B cell (primary cell): ENCODE measurements around the gene TMC8. TPM values are rescaled to one million over a fixed set of nuclear protein-coding genes. Genes with fewer than 3 reads are reported as not detected.

Experiments used
- ATAC-seq: fragments of 200-7000 bp; cut with Tn5 transposase; one replicate; pipeline ENCODE4 v1.10.0; 2021; ENCODE audit warnings: low read depth, mild to moderate bottlenecking, moderate number of reproducible peaks, moderate library complexity
- CTCF ChIA-PET: fragments of 350-600 bp; sonication (Branson Sonifier 250); formaldehyde crosslinking; loops from one replicate; lab custom pipeline; 2021; ENCODE audit warnings: antibody characterized with exemption, inconsistent platforms; lab: Charles Lee
- POLR2A ChIA-PET: fragments of 350-600 bp; sonication (Branson Sonifier 250); formaldehyde crosslinking; loops from one replicate; lab custom pipeline; 2021; ENCODE audit warnings: antibody characterized with exemption; lab: Charles Lee
- DNase-seq: peaks from one replicate; pipeline ENCODE4 v3.0.0; 2013
- H2AFZ ChIP-seq: 2 replicates; pipeline ENCODE4 v1.6.1; 2012; ENCODE audit warnings: mild to moderate bottlenecking, low read depth, low read length; ENCODE audit not compliant: insufficient read depth, poor library complexity, severe bottlenecking
- H3K27ac ChIP-seq, 2 donors: 1 replicate in 1 of 2; 2 replicates in 1 of 2; pipeline ENCODE4 v1.5.1; 2012 to 2013; ENCODE audit warnings: low read length in 2 of 2, mild to moderate bottlenecking in 2 of 2, moderate library complexity in 1 of 2
- H3K27me3 ChIP-seq, 4 experiments: fragments of 200-600 bp in 1 of 4; sonication (generic) in 1 of 4; replicated peaks in 1 of 4; 1 replicate in 2 of 4; 2 replicates in 2 of 4; pipeline versions ENCODE4 v1.6.1 to v1.7.0; 2013 to 2016; ENCODE audit warnings: low read length in 3 of 4, mild to moderate bottlenecking in 2 of 4, mixed read lengths in 1 of 4, moderate library complexity in 1 of 4; ENCODE audit not compliant: insufficient read depth in 4 of 4, control insufficient read depth in 3 of 4; ENCODE audit errors: control extremely low read depth in 1 of 4
- H3K36me3 ChIP-seq, 2 experiments: replicated peaks in 1 of 2; 1 replicate in 1 of 2; 2 replicates in 1 of 2; pipeline versions ENCODE4 v1.6.1 to v1.7.1; 2013; ENCODE audit warnings: low read length in 1 of 2; ENCODE audit not compliant: insufficient read depth in 2 of 2, control insufficient read depth in 1 of 2; ENCODE audit errors: control extremely low read depth in 1 of 2, extremely low read depth in 1 of 2
- H3K4me1 ChIP-seq, 2 donors: fragments of 200-600 bp in 1 of 2; sonication (generic) in 1 of 2; 1 replicate in 1 of 2; 2 replicates in 1 of 2; pipeline versions ENCODE4 v1.5.1 to v1.6.1; 2013 to 2017; ENCODE audit warnings: low read length in 2 of 2; ENCODE audit not compliant: control insufficient read depth in 2 of 2, insufficient read depth in 2 of 2
- H3K4me2 ChIP-seq: replicated peaks from 2 replicates; pipeline ENCODE3; 2012; ENCODE audit warnings: mild to moderate bottlenecking, low read depth, low read length; ENCODE audit not compliant: poor library complexity, severe bottlenecking
- H3K4me3 ChIP-seq, 5 experiments: fragments of 200-600 bp in 1 of 5; sonication (generic) in 1 of 5; 1 replicate in 3 of 5; 2 replicates in 2 of 5; pipeline versions ENCODE4 v1.5.1 to v1.7.0; 2011 to 2016; ENCODE audit warnings: low read length in 4 of 5, mild to moderate bottlenecking in 4 of 5, low read depth in 2 of 5, control low read depth in 1 of 5, moderate library complexity in 1 of 5; ENCODE audit not compliant: insufficient read depth in 1 of 5; ENCODE audit errors: control extremely low read depth in 1 of 5, extremely low read depth in 1 of 5
- H3K79me2 ChIP-seq: fragments of 200-600 bp; sonication (generic); one replicate; pipeline ENCODE4 v1.6.0; 2016; ENCODE audit warnings: low read length; ENCODE audit not compliant: control insufficient read depth, insufficient read depth
- H3K9ac ChIP-seq: fragments of 200-600 bp; sonication (generic); 2 replicates; pipeline ENCODE4 v1.6.1; 2017; ENCODE audit warnings: mild to moderate bottlenecking, low read length, moderate library complexity
- H3K9me3 ChIP-seq, 3 donors: one replicate each; pipeline versions ENCODE4 v1.6.1 to v1.7.1; 2013; ENCODE audit warnings: low read length in 2 of 3; ENCODE audit not compliant: control insufficient read depth in 2 of 3, insufficient read depth in 1 of 3; ENCODE audit errors: control extremely low read depth in 1 of 3
- H4K20me1 ChIP-seq: 2 replicates; pipeline ENCODE4 v1.6.0; 2012; ENCODE audit warnings: mild to moderate bottlenecking, low read length; ENCODE audit not compliant: insufficient read depth, control insufficient read depth, poor library complexity, severe bottlenecking
- H3K27ac Mint-ChIP-seq: one replicate; pipeline ENCODE4 v1.8.0; 2021; ENCODE audit warnings: mixed read lengths
- H3K27me3 Mint-ChIP-seq: one replicate; pipeline ENCODE4 v1.8.0; 2021; ENCODE audit warnings: mixed read lengths
- H3K4me1 Mint-ChIP-seq: one replicate; pipeline ENCODE4 v1.8.0; 2021; ENCODE audit warnings: mixed read lengths
- H3K4me3 Mint-ChIP-seq: one replicate; pipeline ENCODE4 v1.8.0; 2021; ENCODE audit warnings: mixed read lengths
- H3K9me3 Mint-ChIP-seq: one replicate; pipeline ENCODE4 v1.8.0; 2022; ENCODE audit warnings: mixed read lengths; ENCODE audit not compliant: insufficient read depth
- EZH2 ChIP-seq: IDR thresholded peaks from 2 replicates; pipeline ENCODE4 v1.6.1; 2012; ENCODE audit warnings: borderline replicate concordance, low read depth, mild to moderate bottlenecking, moderate library complexity, low read length; ENCODE audit not compliant: insufficient read depth, poor library complexity, severe bottlenecking
- WGBS: methylation state at CpG from one replicate; pipeline ENCODE4 v1.1.5; 2013; ENCODE audit warnings: missing lambda C conversion rate; ENCODE audit not compliant: insufficient coverage; 5-methylcytosine and 5-hydroxymethylcytosine counted together
- intact Hi-C: fragments of 100-400 bp; cut with micrococcal nuclease; formaldehyde crosslinking; loops from one replicate; pipeline ENCODE4 v1.10.0; 2022
- polyA plus RNA-seq: library from polyadenylated mRNA; depleted of rRNA; stranded (reverse); fragments of >200 nt; gene quantifications from 2 replicates; pipeline ENCODE4 v1.2.3, GENCODE V29; 2012
- total RNA-seq, 2 donors: library from RNA; stranded (reverse); fragments of 120-200 nt in 1 of 2; gene quantifications; 1 replicate in 1 of 2; 2 replicates in 1 of 2; pipeline versions ENCODE4 v1.2.3 to v1.2.4, GENCODE V29; 2013 to 2022
- TF ChIP-seq, protein P1 (sequence below): fragments of 200-600 bp; IDR thresholded peaks from one replicate; pipeline ENCODE4 v1.8.0; 2022; ENCODE audit warnings: antibody characterized with exemption, mild to moderate bottlenecking

Gene TMC8
- total and polyA plus RNA-seq, 2 donors (not counting 1 experiment from before 2014, with no cell fraction given), result 235 to 352 TPM

GRCh38 chr17:78182504-78182903 lies 51.9 kb downstream of the TMC8 start:
- peaks cover 13 to 20% of the 10 kb centered on the region in 2 donors for H3K4me1 ChIP-seq
- no peak for TF ChIP-seq EZH2
- TF ChIP-seq, protein P1, sequence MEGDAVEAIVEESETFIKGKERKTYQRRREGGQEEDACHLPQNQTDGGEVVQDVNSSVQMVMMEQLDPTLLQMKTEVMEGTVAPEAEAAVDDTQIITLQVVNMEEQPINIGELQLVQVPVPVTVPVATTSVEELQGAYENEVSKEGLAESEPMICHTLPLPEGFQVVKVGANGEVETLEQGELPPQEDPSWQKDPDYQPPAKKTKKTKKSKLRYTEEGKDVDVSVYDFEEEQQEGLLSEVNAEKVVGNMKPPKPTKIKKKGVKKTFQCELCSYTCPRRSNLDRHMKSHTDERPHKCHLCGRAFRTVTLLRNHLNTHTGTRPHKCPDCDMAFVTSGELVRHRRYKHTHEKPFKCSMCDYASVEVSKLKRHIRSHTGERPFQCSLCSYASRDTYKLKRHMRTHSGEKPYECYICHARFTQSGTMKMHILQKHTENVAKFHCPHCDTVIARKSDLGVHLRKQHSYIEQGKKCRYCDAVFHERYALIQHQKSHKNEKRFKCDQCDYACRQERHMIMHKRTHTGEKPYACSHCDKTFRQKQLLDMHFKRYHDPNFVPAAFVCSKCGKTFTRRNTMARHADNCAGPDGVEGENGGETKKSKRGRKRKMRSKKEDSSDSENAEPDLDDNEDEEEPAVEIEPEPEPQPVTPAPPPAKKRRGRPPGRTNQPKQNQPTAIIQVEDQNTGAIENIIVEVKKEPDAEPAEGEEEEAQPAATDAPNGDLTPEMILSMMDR, result no peak
- no peak overlapping the region for H3K27ac ChIP-seq
- no peaks in the 10 kb centered on the region for H3K9me3 ChIP-seq
- no peak overlapping the region for H3K4me2 ChIP-seq
- intact Hi-C loops, result no loop called here
- WGBS, result 97% methylated on average over 9 of the region's 13 CpGs
- peaks cover 4% of the 10 kb centered on the region for H3K79me2 ChIP-seq
- no peak overlapping the region for H3K4me3 ChIP-seq
- no peak for ATAC-seq
- H2AFZ ChIP-seq, result no peak overlapping the region
- Mint-ChIP-seq H3K27me3 (no peaks in the 10 kb centered on the region), H3K4me1 (peaks cover 29% of the 10 kb centered on the region), H3K4me3 (no peak overlapping the region), H3K27ac (no peak overlapping the region), H3K9me3 (no peaks in the 10 kb centered on the region)
- H4K20me1 ChIP-seq, result no peaks in the 10 kb centered on the region
- no peak for DNase-seq
- no peaks in the 10 kb centered on the region for H3K27me3 ChIP-seq
- POLR2A ChIA-PET, result interaction anchor here (0.7 to 19.6 kb wide), 2 partner anchors 28 to 48 kb away, joined by 5 to 432 read pairs; partner anchors contain the start of genes TMC6 and TMC8
- H3K36me3 ChIP-seq, result no peaks in the 10 kb centered on the region
- no peak overlapping the region for H3K9ac ChIP-seq
- CTCF ChIA-PET, result interaction anchor here (13.0 to 19.2 kb wide), 2 partner anchors 44 to 71 kb away, joined by 142 to 357 read pairs; no protein-coding TSS in a partner anchor

DNA sequence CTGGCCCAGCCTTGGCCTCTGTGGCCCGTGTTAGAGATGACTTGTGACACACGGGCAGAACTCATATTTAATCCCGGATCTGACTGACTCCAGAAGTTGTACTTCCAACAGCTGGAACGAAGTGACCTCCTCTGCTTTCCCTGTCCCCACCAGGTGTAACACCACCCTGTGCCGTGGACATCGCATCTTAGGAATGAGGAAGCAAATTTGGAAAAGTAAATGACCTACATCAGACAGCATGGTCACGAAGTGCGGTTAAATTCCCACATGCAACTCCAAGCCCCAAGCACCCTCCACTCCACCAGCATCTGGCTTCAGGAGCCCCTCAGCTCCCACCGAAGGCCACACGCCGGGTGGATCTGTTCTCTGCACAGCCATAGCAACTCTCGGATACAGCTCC lies 53.3 kb downstream of the TMC8 start:
- Mint-ChIP-seq H3K4me1 (peaks cover 30% of the 10 kb centered on the region), H3K27ac (no peak overlapping the region), H3K27me3 (no peaks in the 10 kb centered on the region), H3K4me3 (no peak overlapping the region), H3K9me3 (no peaks in the 10 kb centered on the region)
- H3K27me3 ChIP-seq, result no peaks in the 10 kb centered on the region
- no peak overlapping the region for H3K27ac ChIP-seq
- WGBS, result 95% methylated on average over 9 of the region's 12 CpGs
- H3K79me2 ChIP-seq, result peaks cover 4% of the 10 kb centered on the region
- H3K4me3 ChIP-seq, result no peak overlapping the region
- POLR2A ChIA-PET, result interaction anchor here (19.6 kb wide), 1 partner anchor 49 kb away, joined by 432 read pairs; the partner anchor contains the start of genes TMC6 and TMC8
- intact Hi-C loops, result no loop called here
- H3K4me1 ChIP-seq, result peaks cover 22 to 30% of the 10 kb centered on the region in 2 donors
- no peak overlapping the region for H3K9ac ChIP-seq
- CTCF ChIA-PET, result interaction anchor here (0.9 to 19.2 kb wide), 4 partner anchors 9 to 71 kb away, joined by 3 to 357 read pairs (median 5); no protein-coding TSS in a partner anchor
- H2AFZ ChIP-seq, result no peak overlapping the region
- TF ChIP-seq, protein P1, result no peak
- no peak for TF ChIP-seq EZH2
- no peak for ATAC-seq
- DNase-seq, result no peak
- no peaks in the 10 kb centered on the region for H3K9me3 ChIP-seq
- H3K36me3 ChIP-seq, result no peaks in the 10 kb centered on the region
- H4K20me1 ChIP-seq, result no peaks in the 10 kb centered on the region
- H3K4me2 ChIP-seq, result no peak overlapping the region
